Epidermal melanocyte (primary cell): ENCODE results near the gene ATN1.

ENCODE experiments used
- DNase-seq: peaks from one replicate; pipeline ENCODE4 v3.0.0; 2011; ENCODE audit warnings: low spot score; ENCODE audit not compliant: insufficient read length

ATN1 gene

GRCh38 chr12:6957741-6958608, 30.2 kb downstream of the ATN1 start:
- no peak for DNase-seq

DNA sequence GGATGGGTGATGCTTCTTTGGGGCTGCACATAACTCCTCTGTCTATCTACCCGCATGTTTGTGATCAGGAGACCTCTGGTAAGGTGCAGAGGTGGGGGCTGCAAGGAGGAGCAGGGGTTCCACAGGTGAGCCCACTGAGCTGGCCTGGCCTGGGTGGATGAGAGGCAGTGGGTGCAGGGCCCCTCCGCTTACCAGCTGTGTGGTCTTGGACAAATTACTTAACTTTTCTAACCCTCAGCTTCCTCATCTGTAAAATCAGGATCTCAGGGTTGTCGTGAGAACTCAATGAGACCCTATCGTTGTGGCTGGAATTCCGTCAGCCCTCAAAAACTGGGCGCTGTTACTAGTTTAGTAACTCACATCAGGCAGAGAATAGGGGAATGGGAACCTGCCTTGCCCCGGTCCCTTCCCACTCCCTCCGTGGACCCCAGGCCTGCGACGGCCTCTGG, 30.9 kb downstream of the ATN1 start:
- no peak for DNase-seq

DNA sequence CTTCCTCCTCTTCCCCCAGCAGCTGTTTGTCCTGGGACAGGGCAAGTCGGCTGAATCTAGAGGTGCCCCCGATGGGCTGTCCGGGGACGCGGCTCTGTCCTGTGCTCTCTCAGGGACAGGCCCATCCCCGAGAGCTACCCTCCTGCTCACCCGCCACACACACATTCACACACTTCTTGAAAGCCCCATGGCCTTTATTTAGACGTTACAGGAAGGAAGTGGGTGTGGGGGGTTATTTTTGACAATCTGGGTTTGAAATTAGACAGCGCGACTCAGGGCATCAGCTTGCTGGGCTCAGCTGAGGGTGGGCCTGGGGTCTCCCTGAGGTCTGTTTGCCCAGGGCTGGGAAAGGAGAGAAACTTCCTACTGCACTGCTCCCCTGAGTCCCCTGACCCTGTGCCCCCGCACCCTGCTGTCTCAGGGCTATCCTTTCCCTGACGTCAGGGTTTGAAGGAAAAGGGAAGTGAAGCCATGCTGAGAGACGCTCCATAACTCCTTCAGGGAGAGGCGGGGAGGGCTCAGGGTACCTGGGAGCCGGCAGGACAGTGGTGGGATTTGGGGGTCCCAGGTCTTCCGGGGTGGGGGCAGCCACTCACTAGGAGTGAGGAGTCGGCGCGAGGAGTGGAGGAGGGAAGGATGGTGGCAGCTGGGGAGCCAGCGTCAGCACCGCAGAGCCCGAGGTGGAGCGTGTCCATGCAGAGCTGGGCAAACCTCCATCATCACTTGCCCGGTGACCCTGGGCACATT, 31.5 kb downstream of the ATN1 start:
- no peak for DNase-seq

GRCh38 chr12:6959805-6960592, 32.2 kb downstream of the ATN1 start:
- DNase-seq, result no peak

- DNase-seq, result no peak
Observed at GRCh38 chr12:6960593-6961277, 33.0 kb downstream of the ATN1 start.

- no peak for DNase-seq
Observed at GRCh38 chr12:6961278-6961694, 33.5 kb downstream of the ATN1 start.

- peak; percentile 72 for DNase-seq
Observed at GRCh38 chr12:6961695-6962284, 34.0 kb downstream of the ATN1 start.

DNA sequence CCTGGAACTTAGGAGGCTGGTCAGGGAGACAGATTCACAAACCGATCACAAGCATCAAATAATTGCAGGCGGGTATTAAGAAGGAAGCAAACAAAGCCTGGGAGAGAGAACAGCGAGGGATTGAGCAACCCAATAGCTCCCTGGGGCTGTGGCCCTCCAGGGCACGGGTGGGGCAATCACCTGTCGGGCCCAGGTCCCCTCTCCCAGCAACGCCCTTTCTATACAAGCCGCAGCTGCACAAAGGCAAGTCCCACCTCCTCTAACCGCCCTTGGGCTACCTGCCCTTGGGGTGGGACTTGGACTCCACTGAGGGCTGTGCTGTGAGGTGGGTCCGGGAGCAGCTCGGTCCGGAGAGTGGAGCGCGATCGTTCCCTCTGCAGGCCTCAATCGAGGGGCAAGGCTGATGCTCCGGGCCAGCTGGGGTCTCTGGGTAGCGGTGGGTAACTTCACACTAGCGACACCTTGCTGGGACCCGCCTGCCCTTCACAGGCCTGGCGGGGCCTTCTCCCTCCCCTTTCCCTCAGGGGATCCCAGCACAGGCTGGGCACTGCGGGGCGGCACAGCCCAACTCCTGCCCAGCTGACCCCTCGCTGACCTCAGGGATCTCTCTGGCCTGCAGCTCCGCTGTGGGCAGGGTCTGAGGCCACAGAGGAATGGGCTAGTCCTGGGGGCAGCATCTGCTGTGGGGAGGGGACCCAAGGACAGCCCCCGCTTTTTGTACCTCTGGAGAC, 34.7 kb downstream of the ATN1 start:
- no peak for DNase-seq

- no peak for DNase-seq
Observed at GRCh38 chr12:6963016-6963731, 35.4 kb downstream of the ATN1 start.

- DNase-seq, result no peak
Observed at GRCh38 chr12:6963791-6964413, 36.1 kb downstream of the ATN1 start.

DNA sequence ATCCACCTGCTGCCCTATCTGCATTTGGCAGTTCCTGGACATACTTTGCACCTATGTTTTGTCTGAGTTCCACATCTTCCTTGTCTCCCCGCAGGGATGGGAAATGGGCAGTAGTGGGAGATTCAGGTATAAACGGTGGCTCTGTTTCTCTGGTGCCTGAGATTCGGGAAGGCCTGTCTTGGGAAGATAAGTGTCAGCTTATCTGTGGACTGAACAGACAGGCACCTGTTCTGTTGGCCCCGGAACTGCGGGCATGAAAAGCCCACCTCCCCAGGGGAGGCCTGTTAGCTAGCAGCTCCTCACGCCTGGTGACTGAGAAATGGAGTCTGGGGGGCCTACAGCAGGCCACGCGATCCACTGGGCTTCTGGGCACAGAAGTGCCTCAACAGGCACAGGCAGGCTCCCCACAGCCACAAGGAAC, 36.9 kb downstream of the ATN1 start:
- no peak for DNase-seq

- peak; percentile 79 for DNase-seq
Observed at GRCh38 chr12:6965026-6965661, 37.4 kb downstream of the ATN1 start.

GRCh38 chr12:6965714-6966113, 38.0 kb downstream of the ATN1 start:
- DNase-seq, result no peak

DNA sequence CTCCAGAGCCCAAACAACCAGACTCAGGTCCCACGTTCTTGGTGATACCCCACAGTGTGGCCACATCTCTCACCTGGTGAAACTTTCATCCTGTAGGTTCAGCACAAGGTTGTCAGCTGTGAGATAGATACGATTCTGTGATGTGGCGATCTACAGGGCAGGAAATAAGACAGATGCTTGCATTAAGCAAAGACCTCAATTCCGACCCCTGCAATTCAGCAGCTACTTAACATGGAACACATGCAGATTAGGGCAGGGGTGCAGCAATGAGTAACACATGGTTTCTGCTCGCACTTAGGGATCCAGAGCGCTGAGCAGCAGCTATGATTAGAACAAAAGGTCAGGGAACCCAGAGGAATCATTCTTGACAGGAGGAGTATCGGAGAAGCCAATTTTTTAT, 38.6 kb downstream of the ATN1 start:
- DNase-seq, result no peak

DNA sequence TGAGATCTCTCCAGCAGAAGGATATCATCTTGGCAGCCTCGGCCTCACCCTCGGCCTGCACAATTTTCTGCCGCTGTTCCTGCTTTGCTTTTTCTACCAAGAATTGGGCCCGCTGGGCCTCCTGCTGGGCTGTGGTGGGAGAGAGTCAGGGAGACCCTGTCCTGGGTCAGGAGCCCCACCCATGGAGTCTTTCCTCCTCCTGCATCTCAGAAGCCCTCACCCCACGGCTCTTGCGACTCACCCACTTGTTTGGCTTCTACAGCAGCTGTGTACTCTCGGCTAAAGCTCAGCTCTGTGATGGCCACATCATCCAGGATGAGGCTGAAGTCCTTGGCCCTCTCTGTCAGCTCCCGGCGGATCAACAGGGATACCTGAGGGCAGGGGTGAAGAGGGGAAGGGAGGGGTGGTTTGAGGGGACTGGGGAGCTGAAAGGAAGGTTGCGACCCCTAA, 39.9 kb downstream of the ATN1 start:
- no peak for DNase-seq

- DNase-seq, result no peak
Observed at GRCh38 chr12:6968426-6968825, 40.7 kb downstream of the ATN1 start.

DNA sequence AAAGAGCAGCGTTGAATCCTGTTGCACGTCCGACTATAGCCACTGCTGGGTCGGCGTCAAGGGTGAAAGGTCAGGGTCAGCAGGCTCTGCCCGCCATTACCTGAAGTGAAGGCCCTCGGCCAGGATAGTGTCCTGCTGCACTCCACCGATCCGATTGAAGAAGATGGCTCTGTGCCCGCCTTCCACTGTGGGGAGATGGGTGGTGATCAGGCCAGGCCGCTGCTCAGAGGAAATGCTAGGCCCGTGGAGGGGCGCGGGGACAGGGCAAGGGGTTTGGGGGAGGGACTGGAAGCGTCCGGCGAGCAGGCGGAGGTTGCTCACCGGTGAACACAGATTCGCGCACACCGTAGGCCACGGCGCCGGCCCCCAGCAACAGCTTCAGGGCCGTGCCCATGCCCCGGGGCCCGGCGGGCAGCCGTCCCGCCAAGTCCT, 42.4 kb downstream of the ATN1 start:
- DNase-seq, result no peak

- no peak for DNase-seq
Observed at GRCh38 chr12:6974180-6974579, 46.4 kb downstream of the ATN1 start.
